HEK293T (cell line): ENCODE results near the gene DHRS4.
"Not testable (repeated sequence)": the region's sequence is repeated elsewhere in the genome, so short reads cannot be mapped to it uniquely, and the experiment has no call there.

Experiments used
- CTCF ChIA-PET: fragments of 350-600 bp; formaldehyde crosslinking; extraction: SDS; loops from one replicate; lab custom pipeline; 2021; ENCODE audit warnings: antibody characterized with exemption, inconsistent platforms; lab: Yijun Ruan, JAX
- POLR2A ChIA-PET: fragments of 350-600 bp; formaldehyde crosslinking; extraction: SDS; loops from one replicate; lab custom pipeline; 2020; ENCODE audit warnings: antibody characterized with exemption, inconsistent platforms; lab: Yijun Ruan, JAX
- DNase-seq: peaks from one replicate; pipeline ENCODE4 v3.0.0; 2012; ENCODE audit warnings: mixed read lengths; ENCODE audit errors: extremely low spot score
- ARNT ChIP-seq: fragments of 450-650 bp; IDR thresholded peaks from 2 replicates; pipeline ENCODE4 v1.6.1; 2017; ENCODE audit warnings: mild to moderate bottlenecking
- BHLHE40 ChIP-seq: fragments of 450-650 bp; IDR thresholded peaks from 2 replicates; pipeline ENCODE4 v1.6.1; 2016; ENCODE audit warnings: mild to moderate bottlenecking, moderate library complexity, borderline replicate concordance
- CTBP1 ChIP-seq: fragments of 450-650 bp; IDR thresholded peaks from 2 replicates; pipeline ENCODE4 v1.6.1; 2016; ENCODE audit warnings: borderline replicate concordance
- ELF4 ChIP-seq: fragments of 450-650 bp; IDR thresholded peaks from 2 replicates; pipeline ENCODE4 v1.6.1; 2017; ENCODE audit warnings: antibody characterized with exemption
- FOXA1 ChIP-seq: fragments of 450-650 bp; IDR thresholded peaks from 2 replicates; pipeline ENCODE4 v1.6.1; 2016; ENCODE audit warnings: mild to moderate bottlenecking
- FOXK2 ChIP-seq: fragments of 450-650 bp; IDR thresholded peaks from 2 replicates; pipeline ENCODE4 v1.6.1; 2016; ENCODE audit warnings: mild to moderate bottlenecking
- FOXM1 ChIP-seq: fragments of 450-650 bp; IDR thresholded peaks from 2 replicates; pipeline ENCODE4 v1.6.1; 2017; ENCODE audit warnings: mild to moderate bottlenecking, borderline replicate concordance
- HDGF ChIP-seq: fragments of 450-650 bp; IDR thresholded peaks from 2 replicates; pipeline ENCODE4 v1.6.1; 2017; ENCODE audit warnings: antibody characterized with exemption, borderline replicate concordance
- L3MBTL2 ChIP-seq: fragments of 450-650 bp; conservative IDR thresholded peaks from 2 replicates; pipeline ENCODE4 v1.6.1; 2016; ENCODE audit warnings: mild to moderate bottlenecking
- LEF1 ChIP-seq: fragments of 450-650 bp; IDR thresholded peaks from 2 replicates; pipeline ENCODE4 v1.6.1; 2017; ENCODE audit warnings: mild to moderate bottlenecking, borderline replicate concordance
- NFRKB ChIP-seq: fragments of 450-650 bp; IDR thresholded peaks from 2 replicates; pipeline ENCODE4 v1.6.1; 2016; ENCODE audit warnings: mild to moderate bottlenecking, moderate library complexity
- PKNOX1 ChIP-seq: fragments of 450-650 bp; IDR thresholded peaks from 2 replicates; pipeline ENCODE4 v1.6.1; 2016
- SP1 ChIP-seq: fragments of 450-650 bp; IDR thresholded peaks from 2 replicates; pipeline ENCODE4 v1.6.1; 2017
- SUZ12 ChIP-seq: fragments of 450-650 bp; IDR thresholded peaks from 2 replicates; pipeline ENCODE4 v1.6.1; 2016; ENCODE audit warnings: mild to moderate bottlenecking
- TARDBP ChIP-seq: fragments of 450-650 bp; IDR thresholded peaks from 2 replicates; pipeline ENCODE4 v1.6.1; 2016
- ZNF384 ChIP-seq: fragments of 450-650 bp; IDR thresholded peaks from 2 replicates; pipeline ENCODE4 v1.6.1; 2016

DHRS4 gene

GRCh38 chr14:23950411-23951135, 3.0 kb upstream of the DHRS4 start:
- ChIA-PET POLR2A (no interaction called here), CTCF (no interaction called here)
- no peak for TF ChIP-seq TARDBP
- TF ChIP-seq HDGF, result no peak
- TF ChIP-seq FOXA1, result no peak
- TF ChIP-seq SP1, result no peak
- TF ChIP-seq FOXK2, result no peak
- no peak for TF ChIP-seq BHLHE40
- TF ChIP-seq PKNOX1, result no peak
- no peak for TF ChIP-seq SUZ12
- no peak for TF ChIP-seq ZNF384
- no peak for TF ChIP-seq ELF4
- no peak for TF ChIP-seq NFRKB
- TF ChIP-seq FOXM1, result no peak
- TF ChIP-seq L3MBTL2, result no peak
- no peak for TF ChIP-seq LEF1
- no peak for TF ChIP-seq ARNT
- no peak for TF ChIP-seq CTBP1
- no peak for DNase-seq

- POLR2A ChIA-PET, DNase-seq, CTCF ChIA-PET: not testable (repeated sequence)
Observed at GRCh38 chr14:23951136-23951466, 2.5 kb upstream of the DHRS4 start.

GRCh38 chr14:23951590-23952201, 1.9 kb upstream of the DHRS4 start:
- CTCF ChIA-PET, result no interaction called here
- TF ChIP-seq SUZ12, result no peak
- no peak for TF ChIP-seq FOXK2
- TF ChIP-seq L3MBTL2, result no peak
- no peak for TF ChIP-seq ARNT
- TF ChIP-seq PKNOX1, result no peak
- no peak for TF ChIP-seq TARDBP
- no peak for TF ChIP-seq ELF4
- TF ChIP-seq NFRKB, result no peak
- TF ChIP-seq CTBP1, result no peak
- no peak for TF ChIP-seq BHLHE40
- TF ChIP-seq LEF1, result no peak
- no peak for TF ChIP-seq SP1
- DNase-seq, result no peak
- POLR2A ChIA-PET, result no interaction called here

- ChIA-PET CTCF (interaction anchor here (1.0 to 1.6 kb wide), 2 partner anchors 56 to 312 kb away, joined by 3 read pairs; no protein-coding TSS in a partner anchor), POLR2A (interaction anchor here (0.6 kb wide), 1 partner anchor 716 kb away, joined by 3 read pairs; no protein-coding TSS in a partner anchor)
- DNase-seq, result not testable (repeated sequence)
Observed at GRCh38 chr14:23953116-23953463, 480 bp upstream of the DHRS4 start.

- CTCF ChIA-PET, result interaction anchor here (0.8 to 1.6 kb wide), 2 partner anchors 54 to 72 kb away, joined by 3 read pairs; no protein-coding TSS in a partner anchor
- POLR2A ChIA-PET, DNase-seq: not testable (repeated sequence)
Observed at GRCh38 chr14:23954279-23954614, 677 bp downstream of the DHRS4 start.

- DNase-seq, POLR2A ChIA-PET: not testable (repeated sequence)
- CTCF ChIA-PET, result interaction anchor here (0.8 kb wide), 1 partner anchor 72 kb away, joined by 3 read pairs; no protein-coding TSS in a partner anchor
Observed at GRCh38 chr14:23954965-23955364, 1.4 kb downstream of the DHRS4 start.

GRCh38 chr14:23955811-23956210, 2.2 kb downstream of the DHRS4 start:
- CTCF ChIA-PET, DNase-seq, POLR2A ChIA-PET: not testable (repeated sequence)

GRCh38 chr14:23957913-23958569, 4.5 kb downstream of the DHRS4 start:
- POLR2A ChIA-PET, DNase-seq, CTCF ChIA-PET: not testable (repeated sequence)

- DNase-seq, CTCF ChIA-PET, POLR2A ChIA-PET: not testable (repeated sequence)
Observed at GRCh38 chr14:23960899-23961298, 7.3 kb downstream of the DHRS4 start.

- CTCF ChIA-PET, DNase-seq, POLR2A ChIA-PET: not testable (repeated sequence)
Observed at GRCh38 chr14:23961704-23962103, 8.1 kb downstream of the DHRS4 start.

GRCh38 chr14:23969130-23969480, 15.5 kb downstream of the DHRS4 start:
- DNase-seq, POLR2A ChIA-PET, CTCF ChIA-PET: not testable (repeated sequence)

- DNase-seq, POLR2A ChIA-PET, CTCF ChIA-PET: not testable (repeated sequence)
Observed at GRCh38 chr14:23969481-23970282, 16.1 kb downstream of the DHRS4 start.
